Stimulated activated CD8-positive, alpha-beta memory T cell treated with anti-CD3 and anti-CD28 coated beads, Interleukin-7, amount 100 ng/mL, for 24 hours (primary cell): ENCODE data around the gene KRTAP4-5.
"Not testable (repeated sequence)": the region's sequence is repeated elsewhere in the genome, so short reads cannot be mapped to it uniquely, and the experiment has no call there.

Experiments
- DNase-seq: peaks from one replicate; pipeline ENCODE4 v3.0.0-alpha.2; 2020; ENCODE audit warnings: low read depth

Gene KRTAP4-5

DNA sequence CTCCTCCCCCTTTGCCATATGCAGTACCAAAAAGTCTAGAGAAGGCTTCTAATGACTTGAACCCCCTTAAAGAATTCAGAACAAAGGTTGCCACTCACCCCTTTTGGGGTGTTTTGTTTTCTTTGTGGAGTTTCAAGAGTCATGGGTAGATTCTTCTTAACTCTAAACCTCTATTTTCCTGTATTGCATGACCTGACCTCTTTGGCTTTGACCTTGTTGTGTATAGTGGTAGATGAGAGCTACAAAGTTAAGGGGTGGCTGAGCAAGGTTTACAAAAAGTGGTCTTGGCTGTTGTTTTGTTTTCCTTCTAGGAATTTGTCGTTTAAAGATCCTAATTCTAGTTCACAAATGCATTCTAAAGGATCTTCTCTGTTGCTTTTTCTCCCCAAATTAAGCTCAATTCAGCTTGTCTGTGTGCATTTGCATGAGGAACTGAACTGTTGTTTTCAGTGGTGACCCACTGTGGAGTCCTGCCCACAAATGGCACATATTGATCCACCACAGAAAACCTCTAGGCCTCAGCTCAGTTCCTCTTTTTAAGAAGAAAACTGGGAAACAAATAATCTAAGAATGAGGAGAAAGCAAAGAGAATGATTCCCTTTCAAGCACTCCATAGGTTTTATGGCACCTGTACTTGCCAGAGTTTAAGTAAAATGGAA lies 40.8 kb downstream of the KRTAP4-5 start:
- DNase-seq, result not testable (repeated sequence)

- DNase-seq, result no peak
Observed at GRCh38 chr17:41107941-41108450, 41.6 kb downstream of the KRTAP4-5 start.

GRCh38 chr17:41105347-41105746 lies 44.3 kb downstream of the KRTAP4-5 start, which contains the start of gene KRTAP4-9:
Gene KRTAP4-9, plus strand, starts transcription at chr17:41105389. Its CDS starts 0 bp downstream, at chr17:41105389.
- not testable (repeated sequence) for DNase-seq

DNA sequence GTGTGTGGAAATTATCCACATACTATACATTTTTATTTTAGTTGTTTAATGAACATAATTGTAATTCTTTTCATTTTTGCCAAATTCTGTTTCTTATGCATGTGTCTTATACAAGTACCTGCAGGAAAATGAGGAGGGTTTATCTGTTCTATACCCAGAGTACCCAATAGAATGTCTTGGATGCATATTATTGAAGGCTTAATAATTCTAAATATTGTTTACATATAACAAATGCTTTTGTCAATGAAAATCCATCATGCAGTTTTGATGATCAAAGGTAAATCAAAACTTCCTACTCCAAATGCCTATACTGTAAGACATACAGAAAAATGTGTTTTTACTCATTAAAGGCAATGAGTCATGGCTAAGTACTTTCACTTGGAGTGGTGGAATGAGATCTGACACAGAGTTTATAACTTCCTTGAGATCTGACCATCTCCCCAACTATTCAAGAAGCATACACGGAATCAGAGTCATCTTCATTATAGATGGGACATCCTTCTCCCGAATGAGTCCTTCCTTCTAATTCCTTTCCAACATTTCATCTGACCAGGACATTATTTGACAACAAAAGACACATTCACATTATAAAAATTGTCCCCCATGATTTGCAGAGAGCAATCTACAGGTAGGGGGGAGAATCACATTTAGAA lies 45.1 kb downstream of the KRTAP4-5 start:
- DNase-seq, result not testable (repeated sequence)

DNA sequence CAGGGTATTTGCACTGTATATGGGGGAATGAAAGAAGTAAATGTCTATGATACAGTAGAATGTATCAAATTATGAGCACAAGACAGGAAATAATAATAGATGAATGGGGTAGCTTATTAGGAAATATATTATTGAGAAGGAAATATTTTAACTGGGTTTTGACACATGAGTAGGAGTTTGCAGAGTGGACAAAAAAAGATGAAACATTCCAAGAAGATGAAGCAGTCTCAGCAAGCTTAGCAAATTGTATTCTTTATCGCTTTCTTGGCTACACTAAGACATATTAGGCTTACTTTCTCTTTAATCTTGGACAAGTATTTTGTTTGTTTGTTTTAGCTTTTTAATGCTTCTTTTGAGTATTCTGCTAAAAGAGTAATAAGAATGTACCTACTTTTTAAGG lies 45.7 kb downstream of the KRTAP4-5 start:
- no peak for DNase-seq

- no peak for DNase-seq
Observed at GRCh38 chr17:41101586-41102259, 47.9 kb downstream of the KRTAP4-5 start, which contains the start of gene KRTAP4-16. Gene KRTAP4-16, minus strand, starts transcription at chr17:41102209. Its CDS starts 0 bp downstream, at chr17:41102209.

DNA sequence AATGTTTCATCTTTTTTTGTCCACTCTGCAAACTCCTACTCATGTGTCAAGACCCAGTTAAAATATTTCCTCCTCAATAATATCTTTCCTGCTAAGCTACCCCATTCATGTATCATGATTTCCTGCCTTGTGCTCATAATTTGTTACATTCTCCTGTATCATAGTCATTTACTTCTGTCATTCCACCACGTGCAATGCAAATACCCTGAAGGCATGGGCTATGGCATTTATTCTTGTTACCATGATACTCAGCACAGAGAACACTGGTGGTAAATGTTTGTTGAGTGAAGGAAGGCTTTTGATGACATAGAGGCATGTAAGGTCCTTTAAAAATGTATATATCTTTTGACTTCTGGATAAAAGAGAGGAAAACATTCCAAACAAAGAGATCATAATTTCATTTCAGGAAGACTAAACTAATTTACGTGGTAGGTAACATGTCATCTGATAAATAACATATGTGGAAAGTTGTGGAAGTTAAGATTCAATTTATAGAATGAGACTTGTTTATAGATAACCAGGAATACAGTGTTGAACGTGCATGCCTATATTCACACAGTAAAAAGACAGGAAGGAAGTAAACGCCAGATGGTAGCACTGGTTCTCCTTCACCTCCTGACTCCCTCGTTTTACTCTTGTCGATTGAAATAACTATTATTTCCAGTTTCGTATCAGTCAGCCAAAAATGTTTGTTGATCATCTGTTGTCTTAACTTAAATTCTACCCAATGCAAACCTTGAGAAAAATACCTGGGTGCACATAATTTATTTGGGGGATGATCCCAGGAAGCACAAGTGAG lies 49.7 kb downstream of the KRTAP4-5 start:
- DNase-seq, result not testable (repeated sequence)
